NOMO-1 treated with dmso at 0.1 percent for 144 hours (cell line): ENCODE results near the gene FCRLB.
"Not testable (repeated sequence)": the region's sequence is repeated elsewhere in the genome, so short reads cannot be mapped to it uniquely, and the experiment has no call there.

Experiments used
- DNase-seq: peaks from one replicate; lab custom pipeline; 2025; ENCODE audit not compliant: unreplicated experiment; lab: John Stamatoyannopoulos, UW

Gene FCRLB, protein sequence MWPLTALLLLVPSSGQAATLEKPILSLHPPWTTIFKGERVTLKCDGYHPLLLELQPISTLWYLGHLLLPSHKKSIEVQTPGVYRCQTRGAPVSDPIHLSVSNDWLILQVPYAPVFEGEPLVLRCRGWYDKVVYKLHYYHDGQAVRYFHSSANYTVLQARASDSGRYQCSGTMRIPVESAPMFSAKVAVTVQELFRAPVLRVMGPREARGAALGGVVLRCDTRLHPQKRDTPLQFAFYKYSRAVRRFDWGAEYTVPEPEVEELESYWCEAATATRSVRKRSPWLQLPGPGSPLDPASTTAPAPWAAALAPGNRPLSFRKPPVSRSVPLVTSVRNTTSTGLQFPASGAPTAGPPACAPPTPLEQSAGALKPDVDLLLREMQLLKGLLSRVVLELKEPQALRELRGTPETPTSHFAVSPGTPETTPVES

DNA sequence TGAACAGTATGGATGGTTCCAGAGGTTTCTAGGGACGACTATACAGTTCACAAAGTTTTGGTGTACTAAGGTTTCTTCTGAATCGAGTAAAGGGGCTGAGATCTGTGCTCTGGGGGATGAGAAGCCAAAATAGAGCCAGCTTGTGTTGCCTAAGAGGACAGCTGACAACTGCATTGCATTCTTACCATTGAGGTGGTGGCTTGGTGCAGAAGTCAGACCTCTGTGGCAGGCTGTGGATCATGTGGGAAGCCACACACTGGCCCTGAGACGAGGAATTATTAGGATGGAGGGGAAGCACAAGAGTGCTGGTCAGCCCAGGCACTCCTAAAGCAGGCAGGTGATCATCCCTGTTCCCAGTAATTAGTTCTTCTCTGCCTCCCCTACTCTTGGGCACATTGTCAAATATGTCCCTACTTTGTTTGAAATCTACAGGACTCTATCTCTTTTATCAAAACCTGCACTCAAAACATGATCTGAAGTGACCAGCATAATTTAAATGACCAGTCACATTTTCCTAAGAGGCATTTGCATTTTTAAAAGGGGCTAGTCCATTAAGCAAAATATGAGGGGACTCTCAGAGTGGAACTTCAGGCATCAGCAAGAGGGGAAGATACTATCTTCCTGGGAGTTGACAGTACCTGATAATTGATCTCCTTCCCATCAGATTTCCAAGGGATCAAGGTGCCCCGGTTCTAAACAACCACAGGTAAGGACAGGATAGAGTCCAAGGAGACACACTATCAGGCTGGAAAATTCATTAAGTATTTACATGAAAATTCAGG lies at the start of gene FCRLB:
TSS of gene FCRLB (plus strand) at position 589 of the 782 bp plus-strand sequence. CDS start 1,129 bp downstream, outside the sequence.
- DNase-seq = no peak

DNA sequence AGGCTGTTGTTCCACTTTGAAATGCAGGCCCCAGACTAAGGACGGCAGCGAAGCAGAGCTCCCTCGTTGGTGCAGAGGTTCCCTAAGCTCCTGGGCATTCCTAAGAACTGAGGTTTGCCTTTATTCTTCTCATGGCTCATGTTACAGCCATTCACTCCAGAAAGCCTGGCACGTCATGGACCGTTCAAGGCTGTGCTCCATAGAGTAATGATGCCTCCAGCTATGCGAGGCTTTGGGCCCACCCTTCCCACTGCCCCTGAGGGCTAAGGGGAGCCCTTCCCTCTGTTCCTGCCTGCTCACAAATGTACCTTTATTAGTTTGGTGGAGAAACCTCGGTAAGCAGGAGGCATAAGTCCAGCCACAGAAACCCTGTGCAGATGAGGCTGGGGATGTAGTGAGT lies 47.9 kb upstream of the FCRLB start:
- not testable (repeated sequence) for DNase-seq

DNA sequence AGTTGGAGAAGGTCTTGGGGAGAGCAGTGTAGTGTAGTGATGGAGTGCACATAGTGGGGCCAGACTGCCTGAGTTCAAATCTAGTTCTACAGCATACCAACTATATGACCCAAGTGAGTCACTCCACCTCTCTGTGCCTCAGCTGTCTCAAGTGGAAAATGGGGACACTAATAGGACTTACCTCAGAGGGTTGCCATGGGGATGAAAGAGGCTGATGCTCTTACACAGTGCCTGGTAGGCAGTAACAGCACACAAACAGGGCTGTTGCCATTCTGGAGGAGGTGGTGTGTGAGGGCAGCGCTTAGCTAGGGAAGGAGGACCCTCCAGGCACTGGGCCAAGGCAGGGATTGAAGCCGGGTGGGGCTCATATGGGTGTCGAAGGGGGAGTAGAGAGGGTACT lies 46.9 kb upstream of the FCRLB start:
- DNase-seq = not testable (repeated sequence)

DNA sequence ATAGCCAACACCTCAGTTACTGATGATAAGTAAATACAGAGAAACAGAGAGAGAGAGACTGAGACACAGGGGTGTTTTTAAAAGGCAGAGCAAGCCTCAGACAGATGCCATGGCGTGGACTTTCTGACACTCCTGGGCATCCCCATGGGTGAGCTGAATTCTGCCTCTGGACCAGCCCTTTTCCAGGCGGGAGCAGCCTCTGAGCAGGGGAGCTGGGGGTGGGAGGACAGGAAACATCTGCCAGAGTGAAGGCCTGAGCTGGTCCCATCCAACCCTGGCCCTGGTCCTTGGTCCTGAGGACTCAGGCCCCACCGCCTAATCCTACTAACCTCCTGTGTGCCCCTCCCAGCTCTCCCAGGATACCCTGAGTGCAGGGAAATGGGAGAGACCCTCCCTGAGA lies 46.4 kb upstream of the FCRLB start:
- DNase-seq = not testable (repeated sequence)

DNA sequence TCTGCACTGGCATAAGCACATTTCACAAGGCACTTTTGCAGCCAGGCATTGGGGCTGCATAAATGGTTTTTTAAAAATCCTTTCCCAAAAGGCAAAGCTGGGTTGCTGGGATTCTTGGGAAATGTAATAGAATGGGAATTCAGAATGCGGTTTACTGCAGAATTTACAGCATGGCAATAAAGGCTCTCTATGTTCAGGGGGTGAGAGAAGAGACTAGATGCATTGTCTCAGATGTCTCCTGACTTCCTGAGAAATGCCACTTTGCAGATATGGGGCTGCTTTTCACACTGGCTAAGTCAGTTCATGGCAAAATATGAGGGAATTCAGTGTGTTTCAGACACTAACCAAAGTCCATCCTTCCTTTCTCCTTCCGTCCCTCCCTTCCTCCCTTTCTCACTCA lies 44.9 kb upstream of the FCRLB start:
- DNase-seq = no peak

DNA sequence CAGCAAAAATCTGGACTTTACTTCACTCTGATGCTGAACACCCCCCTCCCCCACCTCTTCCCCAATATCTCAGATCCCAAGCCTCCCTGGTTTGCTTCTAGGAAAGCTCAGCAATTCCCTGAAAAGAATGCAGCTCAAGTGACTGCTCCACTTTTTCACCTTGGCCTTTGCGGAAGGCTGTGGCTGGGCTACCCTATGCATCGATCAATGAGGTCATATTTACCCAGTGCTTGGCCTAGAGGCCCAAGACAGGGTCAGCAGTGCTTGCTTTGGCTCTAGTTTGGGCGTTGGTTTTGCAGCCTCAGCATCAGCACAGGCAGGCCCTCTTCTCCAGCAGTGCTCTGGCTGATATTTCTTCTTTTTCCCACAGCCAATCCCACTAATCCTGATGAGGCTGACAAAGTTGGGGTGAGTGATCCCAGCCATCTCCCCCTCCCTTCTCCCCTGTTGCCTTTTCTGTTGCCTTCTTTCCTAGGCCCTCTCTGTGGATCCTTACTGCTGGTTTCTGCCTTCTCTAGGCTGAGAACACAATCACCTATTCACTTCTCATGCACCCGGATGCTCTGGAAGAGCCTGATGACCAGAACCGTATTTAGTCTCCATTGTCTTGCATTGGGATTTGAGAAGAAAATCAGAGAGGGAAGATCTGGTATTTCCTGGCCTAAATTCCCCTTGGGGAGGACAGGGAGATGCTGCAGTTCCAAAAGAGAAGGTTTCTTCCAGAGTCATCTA lies 44.2 kb upstream of the FCRLB start:
- DNase-seq = no peak

DNA sequence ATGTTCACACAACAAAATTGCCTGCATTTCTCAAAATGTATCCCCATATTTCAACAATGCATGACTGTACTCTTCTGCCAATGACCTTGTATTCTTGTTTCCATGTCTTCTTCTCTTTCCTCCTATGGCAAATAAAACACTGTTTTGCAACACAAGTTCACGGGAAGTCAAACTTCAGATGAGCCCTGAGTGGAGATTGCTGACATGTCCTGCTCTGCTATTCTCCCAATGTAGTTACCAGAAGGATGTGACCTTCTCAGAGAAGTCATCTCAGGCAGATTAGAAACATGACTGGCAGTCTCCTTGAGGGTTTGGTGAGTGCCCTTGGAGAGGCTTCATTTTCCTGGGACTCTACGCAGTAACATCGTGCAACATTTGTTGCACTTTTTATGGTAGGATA lies 42.8 kb upstream of the FCRLB start:
- no peak for DNase-seq

DNA sequence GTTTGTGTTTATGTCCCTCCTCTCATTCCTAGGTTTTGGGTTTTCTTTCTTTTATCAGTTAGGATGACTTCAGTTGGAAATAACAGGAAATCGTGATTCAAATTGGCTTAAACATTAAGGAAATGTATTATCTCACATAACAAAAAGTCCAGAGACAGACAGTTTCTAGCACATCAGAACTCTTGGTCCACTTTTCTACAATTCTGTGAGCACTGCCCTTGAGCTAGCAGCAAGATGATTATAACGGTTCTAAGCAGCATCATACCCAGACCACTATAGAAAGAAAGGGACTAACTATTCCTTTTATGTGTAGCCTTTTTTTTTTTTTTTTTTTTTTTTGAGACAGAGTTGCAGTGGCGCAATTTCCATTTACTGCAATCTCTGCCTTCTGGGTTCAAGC lies 39.5 kb upstream of the FCRLB start:
- no peak for DNase-seq

DNA sequence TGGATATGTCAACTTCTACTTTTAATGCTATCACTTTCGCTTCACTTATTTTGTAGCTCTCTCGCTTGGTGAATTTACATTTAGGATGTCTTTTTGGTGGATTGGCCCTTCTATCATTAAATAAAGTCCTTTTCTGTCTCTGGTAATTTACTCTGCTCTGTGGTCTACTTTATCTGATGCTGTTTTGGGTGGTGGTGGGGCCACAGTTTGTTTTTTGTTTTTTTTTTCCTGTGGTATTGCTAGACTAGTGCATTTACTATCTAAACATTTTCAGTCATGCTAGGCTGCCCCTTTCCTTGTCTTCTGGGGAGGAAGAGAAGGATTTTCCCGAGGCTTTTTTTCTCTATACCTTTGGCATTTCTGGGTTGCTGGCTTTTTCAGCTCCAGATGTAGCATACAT lies 32.4 kb upstream of the FCRLB start:
- DNase-seq = no peak

DNA sequence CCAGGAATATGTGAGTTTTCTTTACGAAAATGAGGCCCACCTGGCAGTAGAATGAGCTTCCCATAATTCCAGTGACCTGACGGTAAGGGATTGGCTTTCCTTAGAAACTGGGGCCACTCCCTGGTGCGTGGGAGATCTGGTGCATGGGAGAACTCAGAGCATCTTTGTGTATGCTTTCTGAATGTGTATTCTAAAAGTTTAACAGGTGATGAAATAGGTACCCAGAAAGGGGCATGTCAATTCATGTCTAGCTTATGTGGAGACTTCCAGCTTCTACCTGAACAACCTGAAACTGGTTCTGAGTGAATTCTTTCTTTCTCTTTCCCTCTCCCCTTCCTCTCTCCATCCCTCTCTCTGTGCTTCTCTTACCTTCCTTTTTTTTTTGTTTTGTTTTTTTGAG lies 29.5 kb upstream of the FCRLB start:
- no peak for DNase-seq

DNA sequence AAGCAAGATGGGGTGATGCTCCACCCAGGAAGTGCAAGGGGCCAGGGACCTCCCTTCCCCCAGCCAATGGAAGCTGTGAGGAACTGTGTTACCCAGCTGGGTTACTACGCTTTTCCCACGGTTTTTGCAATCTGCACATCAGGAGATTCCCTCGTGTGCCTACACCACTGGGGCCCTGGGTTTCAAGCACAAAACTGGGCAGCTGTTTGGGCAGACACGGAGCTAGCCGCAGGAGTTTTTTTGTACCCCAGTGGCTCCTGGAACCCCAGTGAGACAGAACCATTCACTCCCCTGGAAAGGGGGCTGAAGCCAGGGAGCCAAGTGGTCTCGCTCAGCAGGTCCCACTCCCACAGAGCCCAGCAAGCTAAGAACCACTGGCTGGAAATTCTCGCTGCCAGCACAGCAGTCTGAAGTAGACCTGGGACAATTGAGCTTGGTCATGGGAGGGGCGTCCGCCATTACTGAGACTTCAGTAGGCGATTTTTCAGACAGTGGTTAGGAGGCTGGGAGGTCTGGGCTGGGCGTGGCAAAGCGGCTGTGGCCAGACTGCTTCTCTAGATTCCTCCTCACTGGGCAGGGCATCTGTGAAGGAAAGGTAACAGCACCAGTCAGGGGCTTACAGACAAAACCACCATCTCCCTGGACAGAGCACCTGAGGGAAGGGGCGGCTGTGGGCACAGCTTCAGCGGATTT lies 28.2 kb upstream of the FCRLB start:
- DNase-seq = not testable (repeated sequence)

DNA sequence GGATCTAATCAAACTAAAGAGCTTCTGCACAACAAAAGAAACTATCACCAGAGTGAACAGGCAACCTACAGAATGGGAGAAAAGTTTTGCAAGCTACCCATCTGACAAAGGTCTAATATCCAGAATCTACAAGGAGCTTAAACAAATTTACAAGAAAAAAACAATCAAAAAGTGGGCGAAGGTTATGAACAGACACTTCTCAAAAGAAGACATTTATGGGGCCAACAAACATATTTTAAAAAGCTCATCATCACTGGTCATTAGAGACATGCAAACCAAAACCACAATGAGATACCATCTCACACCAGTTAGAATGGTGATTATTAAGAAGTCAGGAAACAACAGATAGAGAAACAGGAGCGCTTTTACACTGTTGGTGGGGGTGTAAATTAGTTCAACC lies 23.0 kb upstream of the FCRLB start:
- DNase-seq = not testable (repeated sequence)

DNA sequence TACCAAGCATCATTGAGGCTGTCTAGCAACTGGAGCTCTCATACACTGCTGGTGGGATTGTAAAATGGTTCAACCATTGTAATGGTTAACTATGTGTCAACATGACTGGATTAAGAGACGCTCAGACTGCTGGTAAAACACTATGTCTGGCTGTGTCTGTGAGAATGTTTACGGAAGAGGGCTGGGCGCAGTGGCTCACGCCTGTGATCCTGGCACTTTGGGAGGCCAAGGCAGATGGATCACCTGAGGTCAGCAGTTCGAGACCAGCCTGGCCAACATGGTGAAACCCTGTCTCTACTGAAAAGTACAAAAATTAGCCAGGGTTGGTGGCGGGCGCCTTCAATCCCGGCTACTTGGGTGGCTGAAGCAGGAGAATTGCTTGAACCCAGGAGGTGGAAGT lies 19.1 kb upstream of the FCRLB start:
- no peak for DNase-seq

DNA sequence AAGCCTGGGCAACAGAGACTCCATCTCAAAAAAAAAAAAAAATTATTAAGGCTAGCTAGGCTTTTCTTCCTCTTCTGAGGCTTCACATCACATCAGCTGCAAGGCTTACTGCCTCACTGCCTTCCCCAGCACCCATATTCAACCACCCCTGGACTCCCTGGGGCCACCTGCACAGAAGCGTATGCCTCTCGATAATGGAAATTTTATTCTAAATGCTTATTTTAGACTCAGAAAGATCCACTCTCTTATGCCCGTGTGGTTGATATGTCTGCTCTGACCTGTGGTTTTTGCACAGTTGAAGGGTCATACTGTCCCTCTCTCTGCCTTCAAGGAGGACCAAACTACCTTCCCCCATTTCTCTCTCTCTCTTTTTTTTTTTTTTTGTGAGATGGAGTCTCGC lies 15.8 kb upstream of the FCRLB start:
- no peak for DNase-seq

DNA sequence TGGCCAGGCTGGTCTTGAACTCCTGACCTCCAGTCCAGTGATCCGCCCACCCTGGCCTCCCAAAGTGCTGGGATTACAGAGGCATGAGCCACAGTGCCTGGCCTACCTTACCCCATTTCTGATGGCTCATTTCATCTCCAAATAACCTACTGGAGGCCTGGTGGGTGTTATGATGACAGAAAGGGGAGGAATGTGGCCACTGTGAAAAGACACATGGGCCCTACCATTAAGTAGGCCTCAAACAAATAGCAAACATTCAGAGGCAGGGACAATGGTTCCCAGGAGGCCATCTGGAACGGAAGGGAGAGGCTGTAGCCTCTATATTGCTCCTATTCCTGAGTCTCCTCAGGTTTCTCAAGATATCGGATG lies 15.2 kb upstream of the FCRLB start:
- no peak for DNase-seq

DNA sequence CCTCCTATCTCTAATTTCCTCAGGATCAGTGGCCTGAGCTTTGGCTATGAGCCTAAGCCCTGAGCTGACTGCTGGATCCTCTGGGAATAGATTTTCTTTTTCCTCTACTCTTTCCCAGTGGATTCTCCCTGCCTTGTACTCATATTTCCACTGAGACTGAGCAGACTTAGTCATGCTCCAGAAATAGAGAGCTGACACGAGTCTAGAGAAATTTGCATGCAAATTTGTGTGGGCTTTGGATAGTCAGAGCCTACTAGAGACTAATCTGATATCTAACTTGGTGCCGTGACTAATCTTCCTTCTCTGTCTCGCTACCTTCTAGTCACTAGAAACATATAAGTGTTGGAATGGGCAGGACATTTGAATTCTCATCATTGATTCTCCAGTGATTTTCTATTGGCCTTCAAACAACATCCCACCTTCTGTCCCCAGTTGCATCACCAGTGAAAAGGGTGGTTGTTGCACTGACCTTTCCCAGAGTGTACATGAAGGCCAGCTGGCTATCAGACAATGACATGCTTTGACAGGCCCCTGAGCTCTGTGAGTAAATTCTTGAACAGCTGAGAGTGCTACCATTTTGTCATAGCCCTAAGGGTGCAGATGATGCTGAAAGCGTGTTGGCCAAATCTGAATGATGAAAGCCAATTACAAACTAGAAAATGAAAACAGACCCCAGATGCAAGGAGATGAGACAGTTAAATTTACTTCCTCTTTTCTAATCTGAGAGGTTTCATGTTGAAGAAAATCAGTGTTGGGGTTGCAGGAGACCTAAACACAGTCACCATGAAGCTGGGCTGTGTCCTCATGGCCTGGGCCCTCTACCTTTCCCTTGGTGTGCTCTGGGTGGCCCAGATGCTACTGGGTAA lies 14.6 kb upstream of the FCRLB start, which contains the start of gene FCRLA:
TSS of gene FCRLA (plus strand) at position 748 of the 866 bp plus-strand sequence. CDS start at position 784, 36 bp downstream.
- DNase-seq = peak; percentile 49

DNA sequence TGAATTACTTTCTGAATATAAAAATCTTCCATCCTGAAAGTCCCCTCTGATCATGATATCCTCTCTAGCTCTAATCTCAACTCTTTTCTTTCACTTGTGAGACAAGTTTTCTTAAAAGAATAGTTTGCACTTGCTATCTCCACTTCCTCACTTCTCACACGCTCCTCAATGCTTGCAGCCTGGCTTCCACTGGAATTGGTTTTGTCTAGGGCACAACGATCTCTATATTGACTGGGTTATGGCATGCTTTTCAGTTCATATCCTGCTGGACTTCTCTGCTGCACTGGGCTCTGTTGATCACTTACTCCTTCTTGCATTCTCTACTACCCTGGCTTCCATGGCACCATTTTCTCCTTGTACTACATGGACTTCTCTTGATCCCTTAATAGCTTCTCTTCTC lies 13.8 kb upstream of the FCRLB start:
- DNase-seq = no peak

DNA sequence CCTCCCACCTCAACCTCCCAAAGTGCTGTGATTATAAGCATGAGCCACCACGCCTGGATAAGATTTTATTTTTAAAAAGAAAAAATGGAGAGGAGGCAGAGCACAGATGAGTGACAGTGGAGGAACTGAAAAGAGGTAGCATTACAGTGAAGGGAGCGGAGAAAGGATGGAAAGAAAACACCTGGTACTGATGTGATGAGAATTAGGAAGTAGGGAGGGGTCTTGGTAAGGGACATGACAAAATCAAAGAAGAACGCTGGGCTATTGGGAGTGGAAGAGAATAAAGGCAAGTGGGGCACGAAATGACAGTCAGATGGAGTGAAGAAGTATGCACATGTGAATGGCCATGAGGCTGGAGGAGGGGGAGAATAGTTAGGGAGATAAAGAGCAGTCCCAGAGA lies 12.0 kb upstream of the FCRLB start:
- DNase-seq = no peak

DNA sequence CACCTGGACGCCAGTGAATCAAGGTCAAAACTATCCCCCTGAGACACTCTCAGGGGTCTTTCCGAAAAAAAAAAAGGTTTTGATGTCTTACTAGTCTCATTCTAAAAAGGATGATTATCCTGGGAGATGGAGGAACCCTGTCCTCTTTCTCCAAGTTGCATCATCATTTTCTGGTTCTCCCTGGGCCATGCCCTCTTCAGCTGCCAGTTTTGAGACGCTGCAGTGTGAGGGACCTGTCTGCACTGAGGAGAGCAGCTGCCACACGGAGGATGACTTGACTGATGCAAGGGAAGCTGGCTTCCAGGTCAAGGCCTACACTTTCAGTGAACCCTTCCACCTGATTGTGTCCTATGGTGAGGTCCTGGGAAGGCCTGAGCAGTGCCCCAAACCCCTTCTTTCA lies 10.8 kb upstream of the FCRLB start:
- DNase-seq = no peak
